H1 (cell line): Measurements from ENCODE around the gene DCAF4L1. TPM values are rescaled to one million over a fixed set of nuclear protein-coding genes. Genes with fewer than 3 reads are reported as not detected.

Experiments
- CTCF ChIA-PET: fragments of 300-600 bp; sonication (Branson Sonifier 250); formaldehyde crosslinking; loops from one replicate; lab custom pipeline; 2021; ENCODE audit not compliant: partially characterized antibody; lab: Charles Lee
- POLR2A ChIA-PET: fragments of 300-600 bp; sonication (Branson Sonifier 250); formaldehyde crosslinking; loops from one replicate; lab custom pipeline; 2021; ENCODE audit warnings: inconsistent platforms; ENCODE audit not compliant: partially characterized antibody; lab: Charles Lee
- DNase-seq, 2 experiments: peaks; one replicate each; pipeline versions ENCODE4 v3.0.0 to v3.0.0-alpha.2; 2010 to 2022; ENCODE audit warnings: low spot score in 2 of 2, low read depth in 1 of 2, mixed read lengths in 1 of 2
- FAIRE-seq: peaks from 2 replicates; lab custom pipeline; 2011; peaks lifted over from hg19 to GRCh38; lab: Jason Lieb, UNC
- H2AFZ ChIP-seq: 2 replicates; pipeline ENCODE4 v1.8.1; 2012; ENCODE audit warnings: low read length, inconsistent platforms
- H2AK5ac ChIP-seq: 2 replicates; pipeline ENCODE4 v1.6.1; 2013; ENCODE audit warnings: low read depth, low read length
- H2BK120ac ChIP-seq: replicated peaks from 2 replicates; pipeline ENCODE3; 2013; ENCODE audit warnings: low read depth, low read length, inconsistent platforms
- H2BK12ac ChIP-seq: 2 replicates; pipeline ENCODE4 v1.6.1; 2013; ENCODE audit warnings: low read depth, low read length
- H2BK15ac ChIP-seq: 2 replicates; pipeline ENCODE4 v1.6.1; 2013; ENCODE audit warnings: low read length
- H2BK20ac ChIP-seq: 2 replicates; pipeline ENCODE4 v1.6.1; 2013; ENCODE audit warnings: low read length
- H2BK5ac ChIP-seq: 2 replicates; pipeline ENCODE4 v1.6.1; 2013; ENCODE audit warnings: low read depth, low read length
- H3K14ac ChIP-seq: 2 replicates; pipeline ENCODE4 v1.6.1; 2013; ENCODE audit warnings: inconsistent platforms; ENCODE audit not compliant: insufficient read length
- H3K18ac ChIP-seq: 2 replicates; pipeline ENCODE4 v1.6.1; 2013; ENCODE audit warnings: low read length; ENCODE audit errors: extremely low read depth
- H3K23ac ChIP-seq: 2 replicates; pipeline ENCODE4 v1.6.1; 2013; ENCODE audit warnings: inconsistent platforms; ENCODE audit not compliant: insufficient read length
- H3K23me2 ChIP-seq: 2 replicates; pipeline ENCODE4 v1.6.1; 2013; ENCODE audit warnings: low read depth, low read length
- H3K27ac ChIP-seq: 2 replicates; pipeline ENCODE4 v1.6.1; 2011; ENCODE audit warnings: low read depth, low read length, inconsistent platforms
- H3K27me3 ChIP-seq, 4 experiments: replicated peaks in 1 of 4; 1 replicate in 1 of 4; 2 replicates in 3 of 4; pipeline versions ENCODE4 v1.6.1 to v1.8.1; 2011 to 2013; ENCODE audit warnings: low read length in 3 of 4, mild to moderate bottlenecking in 3 of 4, inconsistent platforms in 2 of 4, mixed read lengths in 2 of 4, moderate library complexity in 1 of 4; ENCODE audit not compliant: control insufficient read depth in 3 of 4, insufficient read depth in 3 of 4; ENCODE audit errors: extremely low read depth in 1 of 4
- H3K36me3 ChIP-seq, 4 experiments: 2 replicates each; pipeline versions ENCODE4 v1.6.1 to v1.8.1; 2011 to 2013; ENCODE audit warnings: mild to moderate bottlenecking in 4 of 4, low read length in 3 of 4, moderate library complexity in 2 of 4, control low read depth in 1 of 4, inconsistent platforms in 1 of 4; ENCODE audit not compliant: insufficient read depth in 4 of 4, control insufficient read depth in 2 of 4
- H3K4ac ChIP-seq: replicated peaks from 2 replicates; pipeline ENCODE3; 2013; ENCODE audit warnings: low read length, low read depth, mixed read lengths, inconsistent platforms; ENCODE audit not compliant: insufficient read length
- H3K4me1 ChIP-seq, 4 experiments: replicated peaks in 1 of 4; 1 replicate in 1 of 4; 2 replicates in 3 of 4; pipeline versions ENCODE4 v1.6.1 to v1.8.1; 2011 to 2013; ENCODE audit warnings: low read length in 3 of 4, inconsistent platforms in 2 of 4, mixed read lengths in 1 of 4; ENCODE audit not compliant: insufficient read depth in 4 of 4, control insufficient read depth in 3 of 4
- H3K4me2 ChIP-seq, 2 experiments: 2 replicates each; pipeline versions ENCODE4 v1.6.1 to v1.8.1; 2011 to 2013; ENCODE audit warnings: low read depth in 2 of 2, low read length in 2 of 2, control low read depth in 1 of 2, inconsistent platforms in 1 of 2, mild to moderate bottlenecking in 1 of 2; ENCODE audit not compliant: insufficient read depth in 1 of 2
- H3K4me3 ChIP-seq, 4 experiments: fragments of 200-600, 300-600 bp in 1 of 4; sonication (generic), shearing (Covaris generic), sonication (Bioruptor Twin) in 1 of 4; 2 replicates each; pipeline versions ENCODE4 v1.5.1 to v1.8.1; 2011 to 2016; ENCODE audit warnings: low read length in 4 of 4, low read depth in 3 of 4, control low read depth in 2 of 4, inconsistent platforms in 2 of 4, mild to moderate bottlenecking in 2 of 4, mixed read lengths in 1 of 4, moderate library complexity in 1 of 4; ENCODE audit not compliant: insufficient read depth in 2 of 4; ENCODE audit errors: extremely low read depth in 1 of 4
- H3K56ac ChIP-seq: replicated peaks from 2 replicates; pipeline ENCODE3; 2013; ENCODE audit warnings: low read depth, mild to moderate bottlenecking, mixed read lengths, low read length, inconsistent platforms; ENCODE audit not compliant: insufficient read length
- H3K79me1 ChIP-seq: 2 replicates; pipeline ENCODE4 v1.6.1; 2013; ENCODE audit warnings: low read depth, low read length, control low read depth
- H3K79me2 ChIP-seq, 2 experiments: 2 replicates each; pipeline versions ENCODE4 v1.6.1 to v1.8.1; 2012 to 2013; ENCODE audit warnings: low read length in 2 of 2, mild to moderate bottlenecking in 2 of 2, inconsistent platforms in 1 of 2; ENCODE audit not compliant: insufficient read depth in 2 of 2, control insufficient read depth in 1 of 2
- H3K9ac ChIP-seq, 4 experiments: replicated peaks in 1 of 4; 1 replicate in 1 of 4; 2 replicates in 3 of 4; pipeline versions ENCODE4 v1.6.1 to v1.8.1; 2011 to 2013; ENCODE audit warnings: low read depth in 3 of 4, low read length in 3 of 4, control low read depth in 2 of 4, mild to moderate bottlenecking in 2 of 4, moderate library complexity in 2 of 4, inconsistent platforms in 1 of 4; ENCODE audit errors: extremely low read depth in 1 of 4
- H3K9me3 ChIP-seq, 2 experiments: 2 replicates each; pipeline versions ENCODE4 v1.6.1 to v1.8.1; 2012 to 2013; ENCODE audit warnings: mild to moderate bottlenecking in 2 of 2, moderate library complexity in 2 of 2, control low read depth in 1 of 2, inconsistent platforms in 1 of 2, low read depth in 1 of 2, low read length in 1 of 2, mixed read lengths in 1 of 2; ENCODE audit not compliant: insufficient read depth in 2 of 2
- H4K20me1 ChIP-seq, 2 experiments: replicated peaks in 1 of 2; 2 replicates each; pipeline versions ENCODE3 to v1.8.1; 2011 to 2013; ENCODE audit warnings: inconsistent platforms in 2 of 2, low read length in 2 of 2, mild to moderate bottlenecking in 1 of 2; ENCODE audit not compliant: insufficient read depth in 2 of 2, control insufficient read depth in 1 of 2
- H4K5ac ChIP-seq: 2 replicates; pipeline ENCODE4 v1.6.1; 2013; ENCODE audit warnings: low read length, low read depth, mixed read lengths, inconsistent platforms; ENCODE audit not compliant: insufficient read length
- H4K8ac ChIP-seq: 2 replicates; pipeline ENCODE4 v1.8.0; 2013; ENCODE audit warnings: mild to moderate bottlenecking, moderate library complexity, low read length, inconsistent platforms; ENCODE audit not compliant: insufficient read depth; ENCODE audit errors: extremely low read depth
- H4K91ac ChIP-seq: replicated peaks from 2 replicates; pipeline ENCODE3; 2013; ENCODE audit warnings: low read length, mixed read lengths, inconsistent platforms; ENCODE audit not compliant: insufficient read length
- ASH2L ChIP-seq: fragments of 200-600, 300-600 bp; sonication (generic); IDR thresholded peaks from one replicate; pipeline ENCODE4 v1.7.1; 2017; ENCODE audit warnings: low read length
- CBX8 ChIP-seq: fragments of 300-800, 300-1000 bp; sonication (generic); IDR thresholded peaks from 2 replicates; pipeline ENCODE4 v1.7.1; 2016; ENCODE audit warnings: low read depth, low read length, borderline replicate concordance
- EP300 ChIP-seq, 2 experiments: IDR thresholded peaks; 1 replicate in 1 of 2; 2 replicates in 1 of 2; pipeline ENCODE4 v1.6.1; 2011 to 2012; ENCODE audit warnings: low read depth in 2 of 2, low read length in 2 of 2, mild to moderate bottlenecking in 2 of 2, borderline replicate concordance in 1 of 2, inconsistent platforms in 1 of 2, moderate library complexity in 1 of 2
- JUND ChIP-seq: IDR thresholded peaks from 2 replicates; pipeline ENCODE4 v1.6.1; 2011; ENCODE audit warnings: mild to moderate bottlenecking, improper control_type of control experiment, low read length
- KDM5A ChIP-seq: fragments of 200-600 bp; IDR thresholded peaks from 2 replicates; pipeline ENCODE4 v1.7.1; 2012; ENCODE audit warnings: mild to moderate bottlenecking, low read length, inconsistent platforms, mixed read lengths
- NRF1 ChIP-seq: IDR thresholded peaks from 2 replicates; pipeline ENCODE4 v1.6.1; 2011; ENCODE audit warnings: mild to moderate bottlenecking, low read depth, low read length, improper control_type of control experiment
- POLR2A ChIP-seq, 2 experiments: IDR thresholded peaks; 1 replicate in 1 of 2; 2 replicates in 1 of 2; pipeline ENCODE4 v1.6.1; 2011; ENCODE audit warnings: low read depth in 2 of 2, low read length in 2 of 2, mild to moderate bottlenecking in 2 of 2; ENCODE audit errors: control extremely low read depth in 1 of 2
- SP4 ChIP-seq: IDR thresholded peaks from 2 replicates; pipeline ENCODE4 v1.6.1; 2012; ENCODE audit warnings: low read length, inconsistent platforms
- TBP ChIP-seq: IDR thresholded peaks from 2 replicates; pipeline ENCODE4 v1.6.1; 2011; ENCODE audit warnings: low read depth, low read length, improper control_type of control experiment
- WGBS, 2 experiments: shearing (Covaris generic) in 1 of 2; methylation state at CpG; one replicate each; pipeline versions ENCODE4 v1.1.6 to v1.1.7; 2013 to 2015; ENCODE audit warnings: low lambda C conversion rate in 2 of 2, mixed read lengths in 2 of 2, inconsistent platforms in 1 of 2, low coverage in 1 of 2, missing lambda C conversion rate in 1 of 2; ENCODE audit not compliant: insufficient replicate concordance in 2 of 2, insufficient coverage in 1 of 2, insufficient read length in 1 of 2; ENCODE audit errors: extremely low coverage in 1 of 2, missing lambda C conversion rate in 1 of 2; 5-methylcytosine and 5-hydroxymethylcytosine counted together
- polyA plus RNA-seq, 7 experiments: library from polyadenylated mRNA; depleted of rRNA in 3 of 7; stranded (reverse) in 5 of 7; unstranded in 2 of 7; fragments of >200 nt in 5 of 7; fragments of 200-250 nt in 2 of 7; gene quantifications; 1 replicate in 5 of 7; 2 replicates in 1 of 7; 4 replicates in 1 of 7; pipeline versions ENCODE4 v1.2.1 to v1.2.3, GENCODE V29; 2011 to 2013; ENCODE audit warnings: missing spikeins in 2 of 7, mixed read lengths in 2 of 7
- total RNA-seq: library from RNA; stranded (reverse); fragmentation: NEBNext Ultra II Directional; extraction: Animal tissue kit (Norgen Biotek cat#: 25700); gene quantifications from 2 replicates; pipeline ENCODE4 v1.2.1, GENCODE V29; 2021

DCAF4L1 gene
- total and polyA plus RNA-seq, 2 of the 8 experiments (the other 6 are each of a cell fraction or from before 2014, with no cell fraction given) = 0.06 to 0.15 TPM

DNA sequence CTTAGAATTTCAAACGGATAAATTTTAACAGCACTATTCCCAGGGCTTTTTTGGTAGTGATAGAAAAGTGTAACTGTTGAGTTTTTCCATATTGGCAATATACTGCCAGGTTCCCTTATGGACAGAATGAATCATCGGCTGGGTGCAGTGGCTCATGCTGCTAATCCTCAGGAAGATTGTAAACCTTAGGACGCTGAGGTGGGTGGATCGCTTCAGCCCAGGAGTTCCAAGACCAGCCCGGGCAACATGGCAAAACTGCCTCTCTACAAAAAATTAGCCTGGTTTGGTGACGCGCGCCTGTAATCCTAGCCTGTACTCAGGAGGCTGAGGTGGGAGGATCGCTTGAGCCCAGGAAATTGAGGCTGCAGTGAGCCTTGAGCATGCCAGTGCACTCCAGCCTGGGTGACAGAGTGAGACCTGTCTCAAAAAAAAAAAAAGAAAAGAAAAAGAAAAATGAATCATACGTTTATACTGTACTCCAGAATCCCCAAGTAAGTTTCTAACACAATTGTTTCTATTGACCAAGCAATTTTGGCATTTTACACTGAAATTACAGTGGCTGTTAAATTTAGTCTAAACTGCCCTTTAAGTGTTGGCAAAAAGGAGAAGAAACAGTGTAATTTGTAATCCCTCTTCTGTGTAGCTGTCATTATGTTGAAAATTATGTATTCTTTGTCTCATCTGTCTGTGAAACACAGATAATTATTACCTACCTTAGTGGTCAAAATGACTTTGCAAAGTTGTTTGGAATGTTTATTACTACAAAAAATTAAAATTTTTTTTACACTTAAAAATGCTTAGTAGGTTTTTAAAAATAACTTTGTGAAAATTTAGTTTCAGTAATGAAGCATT, 10.6 kb downstream of the DCAF4L1 start:
- H2AFZ ChIP-seq = no peak overlapping the region
- H4K20me1 ChIP-seq = no peaks in the 10 kb centered on the region
- H2BK5ac ChIP-seq = no peak overlapping the region
- no peak overlapping the region for H3K23ac ChIP-seq
- H3K56ac ChIP-seq = no peak overlapping the region
- TF ChIP-seq SP4 (no peak), ASH2L (no peak), POLR2A (IDR thresholded peaks at IDR 0.05; ENCODE audit: control extremely low read depth in 1 of 2, low read depth in 2 of 2, low read length in 2 of 2) (0 out of 3 replicates have a peak, but pooled peaks of 1 of the 2 experiments have one; percentile 17), TBP (no peak), CBX8 (no peak), NRF1 (no peak), JUND (no peak), EP300 (IDR thresholded peaks at IDR 0.05; ENCODE audit: borderline replicate concordance in 1 of 2, low read depth in 2 of 2, low read length in 2 of 2) (no peak), KDM5A (no peak)
- H3K14ac ChIP-seq = no peak overlapping the region
- no peak overlapping the region for H2BK120ac ChIP-seq
- no peaks in the 10 kb centered on the region for H3K36me3 ChIP-seq
- no peak overlapping the region for H3K18ac ChIP-seq
- H3K4me1 ChIP-seq = peaks cover 2 to 6% (median 3%) of the 10 kb centered on the region in 4 experiments; a peak in 5 of 7 replicates
- H2BK20ac ChIP-seq = no peak overlapping the region
- no peak overlapping the region for H4K91ac ChIP-seq
- 91% methylated on average over 10 of the region's 10 CpGs; no CpG with 5 or more reads in 1 of the 2 experiments for WGBS, 2 experiments
- DNase-seq = no peak
- no peaks in the 10 kb centered on the region for H3K9me3 ChIP-seq
- H2BK12ac ChIP-seq = no peak overlapping the region
- no peak overlapping the region for H3K9ac ChIP-seq
- no peak overlapping the region for H2BK15ac ChIP-seq
- H3K27me3 ChIP-seq = no peaks in the 10 kb centered on the region
- POLR2A ChIA-PET = interaction anchor here (1.6 kb wide), 1 partner anchor 159 kb away, joined by 4 read pairs; no protein-coding TSS in a partner anchor
- H3K79me1 ChIP-seq = peaks cover 3% of the 10 kb centered on the region; the same call in 1 of the 2 replicates
- H3K27ac ChIP-seq = no peak overlapping the region
- no peak overlapping the region for H4K8ac ChIP-seq
- CTCF ChIA-PET = interaction anchor here (1.0 to 1.5 kb wide), 4 partner anchors 16 to 286 kb away, joined by 3 to 4 read pairs (median 3); no protein-coding TSS in a partner anchor
- no peak for FAIRE-seq
- H3K4me2 ChIP-seq = peak overlapping the region; percentile 86 to 90; a peak in 3 of 4 replicates
- no peak overlapping the region for H4K5ac ChIP-seq
- no peak overlapping the region for H2AK5ac ChIP-seq
- H3K23me2 ChIP-seq = peaks cover 9% of the 10 kb centered on the region
- H3K79me2 ChIP-seq = peaks cover 3 to 54% of the 10 kb centered on the region in 2 experiments
- no peak overlapping the region for H3K4ac ChIP-seq
- peak overlapping the region; percentile 64 to 96 (median 95); a peak in 5 of 8 replicates for H3K4me3 ChIP-seq
